Ecto neural progenitor cell (in vitro differentiated cells): ENCODE measurements around the gene LRIG1.

Experiments
- DNase-seq: peaks from one replicate; pipeline ENCODE4 v3.0.0-alpha.2; 2018; ENCODE audit warnings: low spot score

The LRIG1 gene

GRCh38 chr3:66502981-66503380, 2.2 kb upstream of the LRIG1 start:
- DNase-seq, result no peak

DNA sequence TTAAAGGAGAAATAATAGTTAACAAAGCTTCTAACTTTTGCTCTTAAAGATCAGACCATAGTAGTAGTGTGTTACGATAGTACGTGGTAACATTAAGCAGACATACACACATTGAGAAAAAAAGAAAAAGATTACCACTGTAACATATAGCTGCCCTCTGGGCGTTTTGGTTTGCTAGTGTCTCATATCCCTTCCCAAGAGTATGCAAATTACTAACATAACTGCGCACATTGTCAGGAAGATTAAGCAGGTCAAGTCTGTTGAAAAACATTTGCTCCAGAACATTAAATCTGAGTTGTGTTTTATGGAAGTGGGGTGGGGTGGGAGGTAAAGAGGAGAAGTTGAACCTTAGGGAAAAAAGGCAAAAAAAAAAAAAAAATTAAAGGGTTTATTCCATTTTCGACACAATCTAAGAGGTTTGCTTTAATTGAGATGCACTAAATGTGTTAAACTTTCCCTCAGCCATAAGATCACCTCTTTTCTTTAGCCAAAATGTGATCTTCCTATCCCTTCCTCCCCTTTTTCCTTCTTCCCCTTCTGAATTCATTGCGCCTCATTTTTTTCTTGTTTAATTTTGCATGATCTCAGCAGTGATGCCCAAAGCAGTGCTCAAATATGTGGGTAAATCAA, 1.5 kb upstream of the LRIG1 start:
- DNase-seq, result no peak

- no peak for DNase-seq
Observed at GRCh38 chr3:66501483-66502244, 842 bp upstream of the LRIG1 start.

DNA sequence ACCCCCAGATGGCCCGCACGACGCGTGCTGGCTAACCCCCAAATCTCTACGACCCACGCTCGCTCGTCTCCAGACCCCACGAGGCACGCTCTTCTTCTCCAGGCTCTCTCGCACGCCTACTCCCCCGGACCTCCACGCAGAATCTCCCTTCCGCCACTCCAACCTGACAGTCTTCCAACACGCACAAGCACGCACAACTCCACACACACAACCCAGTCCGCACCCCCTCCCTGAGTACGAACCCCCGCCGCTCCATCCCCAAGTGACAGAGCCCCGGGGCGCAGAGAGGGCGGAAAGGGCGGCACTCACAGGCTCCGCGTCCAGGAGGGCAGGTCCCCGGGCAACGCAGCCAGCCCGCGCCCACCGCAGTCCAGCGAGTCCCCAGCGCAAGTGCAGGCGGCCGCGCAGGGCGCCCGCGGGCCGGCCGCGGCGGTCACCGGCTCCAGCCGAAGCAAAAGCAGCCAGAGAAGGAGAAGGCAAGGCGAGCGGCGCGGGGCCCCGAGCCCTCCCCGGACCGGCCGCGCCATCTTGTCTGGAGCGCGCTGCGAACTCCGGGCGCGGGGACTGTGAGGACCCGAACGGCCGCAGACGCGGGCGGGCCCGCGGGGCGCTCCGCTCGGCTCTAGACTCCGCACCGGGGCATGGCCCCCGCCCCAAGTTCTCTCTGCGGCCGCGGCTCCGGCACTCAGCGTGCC, 794 bp downstream of the LRIG1 start:
- DNase-seq, result peak; percentile 70

- DNase-seq, result no peak
Observed at GRCh38 chr3:66498687-66499621, 1.9 kb downstream of the LRIG1 start.

GRCh38 chr3:66497985-66498671, 2.7 kb downstream of the LRIG1 start:
- DNase-seq, result no peak

DNA sequence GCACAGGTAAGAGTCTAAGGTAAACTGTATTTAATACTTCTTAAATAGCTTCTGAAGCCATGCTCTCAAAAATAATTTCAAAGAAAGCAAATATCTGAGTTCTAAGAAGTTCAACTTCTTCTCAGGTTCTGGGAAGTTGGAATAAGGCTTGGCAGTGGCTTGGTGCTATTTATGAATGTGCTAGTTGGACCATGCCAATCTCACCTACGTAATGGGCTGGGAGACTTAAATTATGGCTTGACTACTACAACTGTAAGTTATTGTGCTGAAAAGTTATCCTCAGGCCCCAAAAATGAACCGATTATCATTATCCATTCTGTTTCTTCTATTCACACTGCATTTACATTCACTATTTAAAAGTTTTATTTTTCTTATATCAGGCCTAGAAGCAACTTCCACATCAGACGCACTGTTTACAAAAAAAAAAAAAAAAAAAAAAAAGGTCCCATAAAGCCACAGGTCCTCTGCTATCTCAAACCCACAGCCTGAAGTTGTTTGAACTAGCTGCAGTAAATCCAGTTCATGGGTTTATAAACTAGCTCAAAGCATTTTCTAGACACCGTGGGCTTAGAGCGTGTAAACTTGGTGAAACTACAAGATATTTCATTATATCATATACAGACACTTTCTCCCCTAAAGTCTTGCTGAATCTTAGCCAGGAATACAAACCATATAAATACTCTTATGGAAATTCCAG, 3.4 kb downstream of the LRIG1 start:
- DNase-seq, result no peak

DNA sequence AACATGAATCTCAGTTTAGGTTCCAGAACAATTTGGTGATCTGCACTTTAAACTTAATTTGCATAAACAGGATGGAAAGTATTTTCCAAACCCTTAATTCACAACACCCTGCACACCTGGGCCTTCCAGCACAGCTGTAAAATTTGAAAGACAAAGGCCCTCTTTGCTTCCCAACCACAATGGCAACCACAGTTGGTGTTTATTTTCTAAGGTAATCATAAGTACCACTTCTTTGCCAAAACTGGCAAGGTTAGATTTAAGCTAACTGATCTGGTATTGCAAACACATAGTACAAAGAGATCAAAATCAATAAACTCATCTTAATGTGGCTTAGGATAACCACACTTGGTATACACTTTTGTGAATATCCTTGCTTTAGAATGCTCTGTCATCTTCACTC, 4.1 kb downstream of the LRIG1 start:
- DNase-seq, result no peak

DNA sequence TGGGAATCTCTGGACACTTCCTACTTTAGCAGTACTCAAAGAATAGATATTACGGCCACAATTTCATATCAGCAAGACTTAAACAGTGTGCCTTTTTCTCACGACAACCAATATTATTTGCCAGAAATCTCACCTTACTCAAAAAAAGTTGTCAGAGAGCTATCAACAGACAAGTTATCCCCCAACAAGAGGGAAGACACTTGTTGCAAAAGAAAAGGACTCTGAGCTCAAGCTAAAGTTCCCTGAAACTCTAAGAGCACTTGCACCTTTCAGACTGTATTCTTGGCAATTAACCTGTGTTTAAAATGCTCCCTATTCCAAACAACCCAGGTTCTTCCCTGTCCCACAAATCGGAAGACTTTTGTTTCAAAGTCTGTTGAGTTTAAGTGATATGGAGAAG, 4.5 kb downstream of the LRIG1 start:
- DNase-seq, result no peak

DNA sequence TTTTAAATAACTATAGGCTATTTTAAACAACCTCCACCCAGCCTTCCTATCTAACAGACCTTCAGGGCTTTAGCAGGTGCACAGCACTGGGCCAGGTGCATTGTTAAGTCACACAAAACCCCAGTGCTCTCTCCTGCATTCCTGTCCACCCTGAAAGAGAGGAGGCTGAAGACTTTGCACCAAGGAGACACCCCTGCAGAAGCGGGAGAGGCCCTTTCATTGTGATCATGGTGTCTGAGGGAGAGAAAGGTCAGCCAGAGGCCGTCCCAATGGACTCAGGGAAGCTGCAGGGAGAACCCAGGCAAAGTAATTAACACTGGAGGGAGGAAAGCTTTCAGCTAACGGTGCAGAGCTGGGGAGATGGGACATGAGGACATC, 5.2 kb downstream of the LRIG1 start:
- DNase-seq, result peak; percentile 71

DNA sequence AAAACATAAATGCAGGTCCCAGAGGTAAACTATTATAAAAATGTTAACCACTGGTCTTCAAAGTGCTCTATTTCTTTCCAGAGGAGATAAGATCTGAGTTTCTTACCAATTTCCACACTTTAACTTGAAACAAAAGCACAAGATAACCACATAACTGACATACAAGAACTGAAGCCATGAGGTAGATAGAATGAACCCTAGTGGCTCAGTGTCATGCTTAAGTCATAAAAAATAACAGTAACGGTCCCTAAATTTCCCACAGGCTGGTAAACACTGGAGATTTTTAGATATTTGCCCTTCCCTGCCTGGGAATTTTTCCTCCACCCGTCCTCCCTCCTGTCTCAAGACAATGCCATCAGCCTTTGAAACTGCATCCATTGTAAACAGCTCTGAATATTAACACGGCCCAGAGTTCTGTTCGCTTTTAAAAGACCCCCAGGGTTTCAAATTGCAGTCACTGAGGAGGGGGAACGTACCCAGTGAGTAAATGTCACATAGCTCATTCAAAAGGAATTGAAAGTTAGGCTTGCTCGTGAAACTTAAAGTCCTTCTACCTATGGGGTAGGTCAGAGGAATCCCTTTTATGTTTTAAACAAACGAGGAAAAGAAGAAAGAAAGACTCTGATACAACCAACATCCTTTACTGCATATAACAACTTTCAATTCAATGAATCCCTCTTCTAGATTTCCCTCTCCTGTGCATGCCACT, 5.7 kb downstream of the LRIG1 start:
- no peak for DNase-seq

GRCh38 chr3:66493458-66494099, 7.2 kb downstream of the LRIG1 start:
- no peak for DNase-seq

DNA sequence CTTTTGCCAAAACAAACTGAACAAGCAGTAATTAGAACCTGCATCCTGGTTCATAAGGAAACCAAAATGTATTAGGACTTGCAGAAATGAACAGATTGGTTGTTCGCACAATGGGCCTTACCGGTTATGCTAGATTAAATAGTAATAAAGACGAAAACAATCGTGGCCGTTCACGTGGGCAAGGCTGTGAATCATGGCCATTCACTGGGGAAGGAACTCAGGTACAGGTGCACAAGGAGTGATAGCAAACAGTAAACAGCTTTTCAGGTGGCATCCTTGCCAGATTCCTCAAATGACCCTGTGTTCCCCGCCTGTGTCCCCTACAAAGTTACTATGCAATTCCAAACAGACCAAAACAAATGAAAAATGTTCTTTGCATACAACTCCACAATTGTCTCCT, 8.2 kb downstream of the LRIG1 start:
- no peak for DNase-seq

DNA sequence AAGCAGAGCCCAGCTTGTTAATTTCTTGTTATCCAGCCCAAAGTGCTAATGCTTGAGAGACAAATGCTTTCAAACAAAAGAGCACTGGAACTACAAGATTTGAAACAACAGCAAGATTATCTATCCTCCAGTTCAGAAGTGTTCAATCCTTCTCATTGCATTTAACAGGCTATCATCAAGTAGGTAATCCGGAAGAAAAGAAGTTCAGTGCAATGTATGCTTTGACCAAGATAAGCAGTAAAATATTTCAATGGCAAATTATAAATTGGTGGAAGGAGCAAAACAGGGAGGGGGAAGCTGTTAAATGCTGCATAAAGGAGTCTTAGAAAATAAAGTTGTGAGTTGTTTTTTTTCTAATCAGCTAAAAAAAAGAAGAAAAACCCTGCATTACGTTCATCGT, 8.8 kb downstream of the LRIG1 start:
- no peak for DNase-seq

- no peak for DNase-seq
Observed at GRCh38 chr3:66490984-66491383, 9.8 kb downstream of the LRIG1 start.

DNA sequence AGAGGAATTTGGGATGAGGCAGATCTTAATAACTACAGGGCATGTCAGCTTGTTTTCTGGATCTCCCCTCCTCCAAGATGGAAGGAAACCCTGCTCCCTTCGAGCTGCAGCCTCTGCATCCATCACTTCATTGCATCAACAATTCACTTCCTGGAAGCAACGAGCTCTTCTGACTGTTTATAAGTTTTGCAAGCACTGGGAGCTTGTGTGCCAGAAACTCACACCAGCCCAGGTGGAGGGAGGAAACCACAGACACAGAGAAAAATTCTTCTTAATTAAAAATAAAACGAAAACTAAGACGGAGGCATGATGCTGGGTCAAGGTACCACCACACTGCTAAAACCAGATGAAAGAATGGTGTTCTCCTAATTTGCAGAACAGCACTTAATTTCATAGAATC, 10.6 kb downstream of the LRIG1 start:
- DNase-seq, result no peak

GRCh38 chr3:66489581-66489980, 11.2 kb downstream of the LRIG1 start:
- no peak for DNase-seq

GRCh38 chr3:66489115-66489514, 11.7 kb downstream of the LRIG1 start:
- no peak for DNase-seq

- no peak for DNase-seq
Observed at GRCh38 chr3:66488492-66488891, 12.3 kb downstream of the LRIG1 start.

DNA sequence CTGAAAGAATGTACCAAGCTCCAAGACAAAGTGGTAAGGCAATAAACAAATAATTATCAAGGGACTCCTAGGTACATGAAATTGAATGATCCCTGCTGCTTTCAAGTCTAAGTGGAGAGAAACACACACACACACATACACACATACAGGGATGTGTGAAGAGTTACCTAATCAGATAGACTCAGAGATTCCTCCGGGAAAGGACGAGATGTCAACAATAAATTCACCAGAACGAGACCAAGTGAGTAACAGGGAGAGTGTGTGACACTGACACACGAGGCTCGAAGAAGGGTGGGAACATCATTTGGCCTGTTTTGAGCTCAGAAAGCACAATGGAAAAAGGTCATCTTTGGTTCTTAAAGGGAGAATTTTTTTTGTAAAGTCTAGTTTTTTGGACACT, 13.4 kb downstream of the LRIG1 start:
- DNase-seq, result no peak
